Adrenal gland (tissue), 5 donors: Measurements from ENCODE around the gene ZDBF2.

Experiments
- POLR2A ChIP-seq, 2 donors: fragments of 450-650 bp; IDR thresholded peaks; one replicate each; pipeline ENCODE4 v1.6.1; 2017; ENCODE audit warnings: antibody characterized with exemption in 2 of 2, mild to moderate bottlenecking in 2 of 2, moderate library complexity in 1 of 2
- TF ChIP-seq, protein P1 (sequence below), 6 experiments: fragments of 450-650 bp in 4 of 6; fragments of 200-600 bp in 2 of 6; sonication (generic) in 1 of 6; IDR thresholded peaks; 1 replicate in 5 of 6; 2 replicates in 1 of 6; pipeline versions ENCODE4 v1.5.1 to v1.8.0; 2016 to 2021; ENCODE audit warnings: antibody characterized with exemption in 6 of 6, mild to moderate bottlenecking in 2 of 6, moderate library complexity in 1 of 6
- donor health status: DM: no; HTN: no; CAD: no.

DNA sequence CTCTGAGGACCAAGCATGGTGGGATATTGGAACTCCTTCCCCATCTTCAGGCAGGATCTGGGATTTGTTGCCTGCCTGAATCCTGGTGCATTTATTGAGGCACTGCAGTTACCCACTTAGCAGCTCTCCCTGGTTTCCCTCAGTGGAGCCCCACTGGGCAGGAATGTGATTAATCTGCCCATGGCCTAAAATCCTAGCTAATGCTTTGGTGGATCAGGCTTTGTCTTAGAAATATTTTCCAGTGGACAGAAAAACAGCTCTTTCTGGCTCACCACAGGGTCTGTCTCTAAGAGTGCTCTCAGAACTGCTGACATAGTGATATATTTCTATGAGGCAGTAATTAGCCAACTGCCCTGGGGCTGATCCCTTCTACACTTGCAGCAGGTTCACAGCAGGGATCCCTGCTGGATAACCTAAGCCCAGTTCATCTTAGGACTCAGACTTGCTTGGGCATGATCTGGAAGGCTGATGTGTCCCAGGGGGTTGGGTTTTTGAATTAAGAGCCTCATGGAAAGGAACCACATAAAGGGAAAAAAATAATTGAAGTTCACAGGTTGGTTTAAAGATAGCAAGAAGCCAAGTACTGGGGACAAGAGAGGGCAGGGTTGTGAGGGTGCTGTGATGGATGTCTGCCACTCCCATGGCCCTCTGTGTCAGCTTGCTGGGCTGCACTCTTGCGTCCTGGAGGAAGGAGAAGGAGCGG, 44.3 kb upstream of the ZDBF2 start:
- TF ChIP-seq, protein P1, sequence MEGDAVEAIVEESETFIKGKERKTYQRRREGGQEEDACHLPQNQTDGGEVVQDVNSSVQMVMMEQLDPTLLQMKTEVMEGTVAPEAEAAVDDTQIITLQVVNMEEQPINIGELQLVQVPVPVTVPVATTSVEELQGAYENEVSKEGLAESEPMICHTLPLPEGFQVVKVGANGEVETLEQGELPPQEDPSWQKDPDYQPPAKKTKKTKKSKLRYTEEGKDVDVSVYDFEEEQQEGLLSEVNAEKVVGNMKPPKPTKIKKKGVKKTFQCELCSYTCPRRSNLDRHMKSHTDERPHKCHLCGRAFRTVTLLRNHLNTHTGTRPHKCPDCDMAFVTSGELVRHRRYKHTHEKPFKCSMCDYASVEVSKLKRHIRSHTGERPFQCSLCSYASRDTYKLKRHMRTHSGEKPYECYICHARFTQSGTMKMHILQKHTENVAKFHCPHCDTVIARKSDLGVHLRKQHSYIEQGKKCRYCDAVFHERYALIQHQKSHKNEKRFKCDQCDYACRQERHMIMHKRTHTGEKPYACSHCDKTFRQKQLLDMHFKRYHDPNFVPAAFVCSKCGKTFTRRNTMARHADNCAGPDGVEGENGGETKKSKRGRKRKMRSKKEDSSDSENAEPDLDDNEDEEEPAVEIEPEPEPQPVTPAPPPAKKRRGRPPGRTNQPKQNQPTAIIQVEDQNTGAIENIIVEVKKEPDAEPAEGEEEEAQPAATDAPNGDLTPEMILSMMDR (IDR thresholded peaks at IDR 0.05), result no peak
- TF ChIP-seq POLR2A (IDR thresholded peaks at IDR 0.05), result no peak
